Fibroblast of pulmonary artery (primary cell): ENCODE data around the gene MLH1.

Experiments used
- DNase-seq: peaks from one replicate; pipeline ENCODE4 v3.0.0-alpha.2; 2010; ENCODE audit warnings: low read depth
- H3K4me3 ChIP-seq: replicated peaks from 2 replicates; pipeline ENCODE4 v1.5.1; 2011; ENCODE audit warnings: low read depth, mild to moderate bottlenecking, control low read depth, low read length, moderate library complexity
- TF ChIP-seq, protein P1 (sequence below): IDR thresholded peaks from 2 replicates; pipeline ENCODE4 v1.5.1; 2011; ENCODE audit warnings: mild to moderate bottlenecking, control low read depth, low read length, inconsistent platforms; ENCODE audit errors: missing control alignments

The MLH1 gene

DNA sequence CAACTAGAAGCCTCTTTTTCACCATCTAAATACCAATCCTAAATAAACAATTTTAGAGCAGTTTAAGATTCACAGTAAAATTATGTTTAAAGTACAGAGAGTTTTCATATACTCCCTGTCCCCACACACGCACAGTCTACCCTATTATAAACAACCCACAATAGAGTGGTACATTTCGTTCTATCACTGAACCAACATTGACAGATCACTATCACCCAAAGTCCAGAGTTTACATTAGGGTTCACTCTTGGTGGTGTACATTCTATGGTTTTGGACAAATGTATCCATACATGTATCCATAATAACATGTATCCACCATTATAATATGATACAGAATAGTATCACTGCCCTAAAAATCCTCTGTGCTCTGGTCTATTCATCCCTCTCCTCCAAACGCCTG lies 89.0 kb downstream of the MLH1 start:
- DNase-seq, result no peak
- TF ChIP-seq, protein P1, sequence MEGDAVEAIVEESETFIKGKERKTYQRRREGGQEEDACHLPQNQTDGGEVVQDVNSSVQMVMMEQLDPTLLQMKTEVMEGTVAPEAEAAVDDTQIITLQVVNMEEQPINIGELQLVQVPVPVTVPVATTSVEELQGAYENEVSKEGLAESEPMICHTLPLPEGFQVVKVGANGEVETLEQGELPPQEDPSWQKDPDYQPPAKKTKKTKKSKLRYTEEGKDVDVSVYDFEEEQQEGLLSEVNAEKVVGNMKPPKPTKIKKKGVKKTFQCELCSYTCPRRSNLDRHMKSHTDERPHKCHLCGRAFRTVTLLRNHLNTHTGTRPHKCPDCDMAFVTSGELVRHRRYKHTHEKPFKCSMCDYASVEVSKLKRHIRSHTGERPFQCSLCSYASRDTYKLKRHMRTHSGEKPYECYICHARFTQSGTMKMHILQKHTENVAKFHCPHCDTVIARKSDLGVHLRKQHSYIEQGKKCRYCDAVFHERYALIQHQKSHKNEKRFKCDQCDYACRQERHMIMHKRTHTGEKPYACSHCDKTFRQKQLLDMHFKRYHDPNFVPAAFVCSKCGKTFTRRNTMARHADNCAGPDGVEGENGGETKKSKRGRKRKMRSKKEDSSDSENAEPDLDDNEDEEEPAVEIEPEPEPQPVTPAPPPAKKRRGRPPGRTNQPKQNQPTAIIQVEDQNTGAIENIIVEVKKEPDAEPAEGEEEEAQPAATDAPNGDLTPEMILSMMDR, result no peak
- no peak overlapping the region for H3K4me3 ChIP-seq

DNA sequence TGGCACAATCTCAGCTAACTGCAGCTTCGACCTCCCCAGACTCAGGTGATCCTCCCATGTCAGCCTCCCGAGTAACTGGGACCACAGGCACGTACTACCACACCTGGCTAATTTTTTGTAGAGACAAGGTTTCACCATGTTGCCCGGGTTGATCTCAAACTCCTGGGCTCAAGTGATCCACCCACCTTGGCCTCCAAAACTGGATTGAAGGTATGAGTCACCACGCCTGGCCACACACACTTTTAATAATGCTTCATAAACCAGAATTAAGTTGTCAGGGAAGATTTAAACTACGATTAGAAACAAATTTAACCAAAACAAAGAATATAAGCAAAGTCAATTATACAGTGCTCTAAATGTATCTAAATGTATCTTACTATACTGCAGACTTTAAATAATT lies 93.6 kb downstream of the MLH1 start:
- DNase-seq, result no peak
- H3K4me3 ChIP-seq, result no peak overlapping the region
- TF ChIP-seq, protein P1, result no peak

DNA sequence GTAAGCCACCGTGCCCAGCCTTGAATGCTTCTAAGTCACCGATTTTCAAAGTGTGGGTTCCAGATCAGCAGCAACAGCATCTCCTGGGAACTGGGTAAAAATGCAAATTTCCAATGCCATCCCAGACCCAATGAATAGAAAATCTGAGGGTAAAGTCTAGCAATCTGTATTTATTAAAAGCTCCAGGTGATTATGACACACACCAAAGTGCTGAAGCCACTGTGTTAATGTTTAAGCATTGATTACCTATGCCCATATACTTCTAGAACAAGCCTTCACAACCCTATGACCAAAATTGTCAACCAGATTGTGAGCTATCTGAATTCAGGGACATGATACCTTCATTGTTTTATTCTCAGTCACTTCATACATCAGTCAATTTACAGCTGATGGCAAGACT lies 94.6 kb downstream of the MLH1 start:
- no peak overlapping the region for H3K4me3 ChIP-seq
- no peak for DNase-seq
- TF ChIP-seq, protein P1, result no peak

DNA sequence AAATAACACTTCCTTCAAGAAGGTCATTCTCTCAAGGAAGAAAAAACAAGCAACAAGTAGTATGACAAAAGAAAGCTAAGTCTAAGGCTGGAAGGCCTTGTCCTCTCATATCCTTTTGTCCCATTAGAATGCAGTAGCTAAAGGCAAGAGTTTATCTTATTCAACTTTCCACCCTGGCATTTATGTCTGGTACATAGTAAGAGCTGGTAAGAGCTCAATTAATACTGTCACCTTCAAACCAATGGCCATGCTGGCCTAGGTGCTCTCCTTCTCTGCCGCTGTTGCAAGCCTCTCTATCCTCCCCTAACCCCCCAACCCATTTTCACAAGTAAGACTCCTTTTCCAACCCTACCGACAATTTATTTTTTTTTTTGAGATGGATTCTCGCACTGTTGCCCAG lies 99.2 kb downstream of the MLH1 start:
- DNase-seq, result no peak
- TF ChIP-seq, protein P1, result no peak
- H3K4me3 ChIP-seq, result no peak overlapping the region

DNA sequence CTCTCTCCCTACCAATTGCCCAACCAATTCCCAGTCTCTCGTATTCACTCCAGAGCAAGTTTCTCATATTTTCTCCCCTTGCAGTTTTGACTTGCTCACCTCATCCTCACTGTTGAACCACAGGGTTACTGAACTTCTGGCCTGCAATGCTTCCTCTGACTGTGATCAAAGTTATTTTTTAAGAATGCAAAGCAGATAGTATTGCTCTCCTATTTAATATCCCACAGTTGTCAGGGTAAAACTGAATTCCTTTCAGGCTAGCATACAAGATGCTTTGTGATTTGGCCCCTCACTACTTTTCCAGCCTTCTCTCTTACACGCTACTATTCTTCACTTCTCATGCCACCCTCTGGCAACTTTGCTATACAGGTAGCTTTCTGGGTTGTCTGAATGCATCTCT lies 100.2 kb downstream of the MLH1 start:
- TF ChIP-seq, protein P1, result no peak
- DNase-seq, result peak; percentile 31
- no peak overlapping the region for H3K4me3 ChIP-seq

DNA sequence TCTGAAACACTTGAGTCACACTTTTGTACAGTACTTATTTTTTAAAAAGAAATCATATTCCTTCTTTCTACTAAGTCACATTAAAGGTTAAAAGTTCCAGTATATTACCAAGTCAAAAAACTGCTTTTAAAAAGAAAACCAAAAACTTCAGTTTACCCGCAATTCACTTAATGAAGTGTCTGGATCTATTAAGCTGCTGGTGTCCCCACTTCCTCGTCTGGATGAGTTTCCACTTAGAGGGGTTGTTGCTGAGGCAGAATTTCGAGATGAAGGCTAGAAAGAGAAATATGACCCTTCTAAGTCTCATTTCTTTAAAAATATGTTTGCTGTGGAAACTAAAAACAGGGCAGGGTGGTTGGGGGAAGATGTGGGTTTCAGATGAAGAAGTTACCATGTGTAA lies 101.3 kb downstream of the MLH1 start:
- DNase-seq, result no peak
- TF ChIP-seq, protein P1, result no peak
- no peak overlapping the region for H3K4me3 ChIP-seq

DNA sequence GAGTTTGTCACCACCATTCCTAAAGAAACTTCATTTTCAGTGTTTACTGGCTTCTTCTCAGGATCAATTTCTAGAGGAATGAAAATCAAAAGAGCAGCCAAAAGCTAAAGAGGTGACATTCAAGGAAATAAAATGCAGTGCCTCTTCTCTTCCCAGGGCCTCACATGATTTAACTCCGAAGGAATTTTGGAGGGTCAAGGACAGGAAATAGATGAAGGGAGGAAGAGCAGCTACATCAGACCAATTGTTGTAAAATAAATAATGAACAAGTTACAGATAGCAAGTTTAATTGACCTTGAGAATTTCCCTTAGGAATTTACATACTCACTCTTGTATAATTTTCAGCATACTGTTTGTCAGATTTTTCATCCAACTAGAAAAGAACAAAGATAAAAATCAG lies 103.0 kb downstream of the MLH1 start:
- no peak overlapping the region for H3K4me3 ChIP-seq
- TF ChIP-seq, protein P1, result no peak
- peak; percentile 77 for DNase-seq
